HG03097 (cell line): ENCODE measurements around the gene NTM.
"Not testable (repeated sequence)": the region's sequence is repeated elsewhere in the genome, so short reads cannot be mapped to it uniquely, and the experiment has no call there.

Experiments
- ATAC-seq: cut with Tn5 transposase; IDR thresholded peaks from one replicate; pipeline ENCODE4 v1.9.1; 2021; ENCODE audit not compliant: unreplicated experiment, low FRiP score

The NTM gene

GRCh38 chr11:132289590-132290256 is 919.3 kb downstream of the NTM start:
- ATAC-seq, result no peak

GRCh38 chr11:132293586-132293985 is 923.2 kb downstream of the NTM start:
- no peak for ATAC-seq

GRCh38 chr11:132296946-132297610 is 926.7 kb downstream of the NTM start:
- ATAC-seq, result no peak

- no peak for ATAC-seq
Measured at GRCh38 chr11:132298357-132298756, 927.9 kb downstream of the NTM start.

- no peak for ATAC-seq
Measured at GRCh38 chr11:132300283-132300682, 929.9 kb downstream of the NTM start.

GRCh38 chr11:132301465-132301864 is 931.0 kb downstream of the NTM start:
- no peak for ATAC-seq

- no peak for ATAC-seq
Measured at GRCh38 chr11:132301900-132302299, 931.5 kb downstream of the NTM start.

- ATAC-seq, result no peak
Measured at GRCh38 chr11:132307309-132308020, 937.0 kb downstream of the NTM start.

GRCh38 chr11:132310390-132311375 is 940.3 kb downstream of the NTM start:
- ATAC-seq, result no peak

GRCh38 chr11:132311703-132312102 is 941.3 kb downstream of the NTM start:
- no peak for ATAC-seq

GRCh38 chr11:132312161-132312560 is 941.7 kb downstream of the NTM start:
- ATAC-seq, result no peak

- ATAC-seq, result no peak
Measured at GRCh38 chr11:132312701-132313111, 942.3 kb downstream of the NTM start.

GRCh38 chr11:132314911-132315455 is 944.6 kb downstream of the NTM start:
- ATAC-seq, result no peak

- no peak for ATAC-seq
Measured at GRCh38 chr11:132315696-132316095, 945.3 kb downstream of the NTM start.

- ATAC-seq, result no peak
Measured at GRCh38 chr11:132318421-132319157, 948.2 kb downstream of the NTM start.

- ATAC-seq, result not testable (repeated sequence)
Measured at GRCh38 chr11:132319419-132319818, 949.0 kb downstream of the NTM start.

- no peak for ATAC-seq
Measured at GRCh38 chr11:132330515-132330914, 960.1 kb downstream of the NTM start.

- no peak for ATAC-seq
Measured at GRCh38 chr11:132332521-132332920, 962.1 kb downstream of the NTM start.

GRCh38 chr11:132334769-132335280 is 964.4 kb downstream of the NTM start:
- ATAC-seq, result no peak
